Measurements from ENCODE around the gene EIPR1. TPM values are rescaled to one million over a fixed set of nuclear protein-coding genes. Genes with fewer than 3 reads are reported as not detected.

EIPR1 gene
- total and polyA plus RNA-seq, 2 donors (not counting 3 experiments of a cell fraction or from before 2014, with no cell fraction given), result 30.8 to 57.3 TPM

- CTCF ChIA-PET, result interaction anchor here (1.5 kb wide), 1 partner anchor 10 kb away, joined by 3 read pairs; no protein-coding TSS in a partner anchor
- Histone ChIP-seq H3K9me1 (replicated peaks; ENCODE audit: control insufficient read depth, extremely low read depth, insufficient read depth, low read length) (no peaks in the 10 kb centered on the region), H2AFZ (ENCODE audit: low read depth, low read length) (no peak overlapping the region), H3K27ac (ENCODE audit: insufficient read depth, low read depth, low read length) (no peak overlapping the region), H3K36me3 (ENCODE audit: control insufficient read depth in 2 of 2, extremely low read depth in 1 of 2, insufficient read depth in 2 of 2, low read length in 2 of 2) (no peaks in the 10 kb centered on the region), H3K9ac (replicated peaks; ENCODE audit: extremely low read depth, insufficient read depth, low read length) (no peak overlapping the region), H3K4me1 (ENCODE audit: control insufficient read depth, extremely low read depth, insufficient read depth, low read length) (no peaks in the 10 kb centered on the region), H3K79me2 (ENCODE audit: control insufficient read depth, insufficient read depth, low read length) (no peaks in the 10 kb centered on the region), H3K27me3 (ENCODE audit: control insufficient read depth in 2 of 2, insufficient read depth in 2 of 2, low read length in 2 of 2) (no peaks in the 10 kb centered on the region), H4K20me1 (replicated peaks; ENCODE audit: control insufficient read depth, extremely low read depth, insufficient read depth, low read length) (no peaks in the 10 kb centered on the region), H3K9me3 (replicated peaks; ENCODE audit: control insufficient read depth, insufficient read depth, low read length) (no peaks in the 10 kb centered on the region), H3K4me2 (ENCODE audit: insufficient read depth, low read length) (no peak overlapping the region), H3K4me3 (replicated peaks in 1 of 3; ENCODE audit: insufficient read depth in 1 of 3, low read depth in 1 of 3, low read length in 3 of 3) (no peak overlapping the region)
- BruUV-seq (replicated peaks), result no TSS peak
- no peak for DNase-seq (ENCODE audit: low read depth, low spot score)
- dilution Hi-C loops (cut with MboI; ENCODE audit: extremely low pct_ligation_motif_present, low sequenced_read_pairs) (no loop called here), intact Hi-C loops (cut with micrococcal nuclease) (no loop called here)
- FAIRE-seq, result no peak
- TF ChIP-seq POLR2AphosphoS5 (IDR thresholded peaks at IDR 0.05; ENCODE audit: insufficient read depth, low read depth, low read length), result no peak
- no peak for TF ChIP-seq MYC (IDR thresholded peaks at IDR 0.05; ENCODE audit: low read depth, low read length)
- TF ChIP-seq, protein P1, sequence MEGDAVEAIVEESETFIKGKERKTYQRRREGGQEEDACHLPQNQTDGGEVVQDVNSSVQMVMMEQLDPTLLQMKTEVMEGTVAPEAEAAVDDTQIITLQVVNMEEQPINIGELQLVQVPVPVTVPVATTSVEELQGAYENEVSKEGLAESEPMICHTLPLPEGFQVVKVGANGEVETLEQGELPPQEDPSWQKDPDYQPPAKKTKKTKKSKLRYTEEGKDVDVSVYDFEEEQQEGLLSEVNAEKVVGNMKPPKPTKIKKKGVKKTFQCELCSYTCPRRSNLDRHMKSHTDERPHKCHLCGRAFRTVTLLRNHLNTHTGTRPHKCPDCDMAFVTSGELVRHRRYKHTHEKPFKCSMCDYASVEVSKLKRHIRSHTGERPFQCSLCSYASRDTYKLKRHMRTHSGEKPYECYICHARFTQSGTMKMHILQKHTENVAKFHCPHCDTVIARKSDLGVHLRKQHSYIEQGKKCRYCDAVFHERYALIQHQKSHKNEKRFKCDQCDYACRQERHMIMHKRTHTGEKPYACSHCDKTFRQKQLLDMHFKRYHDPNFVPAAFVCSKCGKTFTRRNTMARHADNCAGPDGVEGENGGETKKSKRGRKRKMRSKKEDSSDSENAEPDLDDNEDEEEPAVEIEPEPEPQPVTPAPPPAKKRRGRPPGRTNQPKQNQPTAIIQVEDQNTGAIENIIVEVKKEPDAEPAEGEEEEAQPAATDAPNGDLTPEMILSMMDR (IDR thresholded peaks at IDR 0.05; ENCODE audit: extremely low read depth in 1 of 2, insufficient read depth in 1 of 2, low read depth in 1 of 2, low read length in 2 of 2), result no peak
- TF ChIP-seq JUN (IDR thresholded peaks at IDR 0.05; ENCODE audit: borderline replicate concordance, insufficient read depth, insufficient read length, low read depth), result no peak
- TF ChIP-seq POLR2A (IDR thresholded peaks at IDR 0.05; ENCODE audit: low read depth, low read length), result no peak
- no peak for TF ChIP-seq GATA2 (IDR thresholded peaks at IDR 0.05; ENCODE audit: insufficient read depth, insufficient read length, low read depth, low read length)
- TF ChIP-seq EZH2 (IDR thresholded peaks at IDR 0.05; ENCODE audit: borderline replicate concordance, low read depth, low read length, severe bottlenecking), result no peak
- TF ChIP-seq, protein P2, sequence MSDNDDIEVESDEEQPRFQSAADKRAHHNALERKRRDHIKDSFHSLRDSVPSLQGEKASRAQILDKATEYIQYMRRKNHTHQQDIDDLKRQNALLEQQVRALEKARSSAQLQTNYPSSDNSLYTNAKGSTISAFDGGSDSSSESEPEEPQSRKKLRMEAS (IDR thresholded peaks at IDR 0.05; ENCODE audit: insufficient read depth, insufficient read length), result no peak
- TF ChIP-seq FOS (IDR thresholded peaks at IDR 0.05; ENCODE audit: borderline replicate concordance, insufficient read depth, low read length), result no peak
- POLR2A ChIA-PET, result no interaction called here
Measured at GRCh38 chr2:3262437-3263388, 114.9 kb downstream of the EIPR1 start.
